Stimulated activated CD4-positive, alpha-beta T cell treated with anti-CD3 and anti-CD28 coated beads, Interleukin-1b, Interleukin-23, amount 100 ng/mL, for 24 hours (primary cell): ENCODE measurements around the gene RAB40C.

Experiments used
- DNase-seq, 4 experiments: peaks; one replicate each; pipeline ENCODE4 v3.0.0-alpha.2; 2020; ENCODE audit warnings: low read depth in 4 of 4, low spot score in 1 of 4

RAB40C gene

DNA sequence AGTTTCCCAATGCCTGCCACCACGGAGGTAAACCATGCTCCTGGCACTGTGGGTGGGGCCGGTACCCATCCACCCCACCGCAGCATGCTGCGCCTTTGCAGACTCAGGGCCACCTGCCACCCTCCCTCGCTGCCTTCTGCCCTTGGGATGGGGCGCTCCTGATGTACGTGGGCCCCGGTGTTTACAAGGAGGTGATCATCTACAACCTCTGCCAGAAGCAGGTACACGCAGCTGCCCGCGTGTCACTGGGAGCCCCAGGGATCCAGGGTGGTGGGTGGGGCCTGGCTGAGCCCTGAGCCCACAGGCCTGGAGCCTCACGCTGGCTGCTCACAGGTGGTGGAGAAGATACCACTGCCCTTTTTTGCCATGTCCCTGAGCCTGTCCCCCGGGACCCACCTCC, 76.7 kb downstream of the RAB40C start:
- no peak for DNase-seq

DNA sequence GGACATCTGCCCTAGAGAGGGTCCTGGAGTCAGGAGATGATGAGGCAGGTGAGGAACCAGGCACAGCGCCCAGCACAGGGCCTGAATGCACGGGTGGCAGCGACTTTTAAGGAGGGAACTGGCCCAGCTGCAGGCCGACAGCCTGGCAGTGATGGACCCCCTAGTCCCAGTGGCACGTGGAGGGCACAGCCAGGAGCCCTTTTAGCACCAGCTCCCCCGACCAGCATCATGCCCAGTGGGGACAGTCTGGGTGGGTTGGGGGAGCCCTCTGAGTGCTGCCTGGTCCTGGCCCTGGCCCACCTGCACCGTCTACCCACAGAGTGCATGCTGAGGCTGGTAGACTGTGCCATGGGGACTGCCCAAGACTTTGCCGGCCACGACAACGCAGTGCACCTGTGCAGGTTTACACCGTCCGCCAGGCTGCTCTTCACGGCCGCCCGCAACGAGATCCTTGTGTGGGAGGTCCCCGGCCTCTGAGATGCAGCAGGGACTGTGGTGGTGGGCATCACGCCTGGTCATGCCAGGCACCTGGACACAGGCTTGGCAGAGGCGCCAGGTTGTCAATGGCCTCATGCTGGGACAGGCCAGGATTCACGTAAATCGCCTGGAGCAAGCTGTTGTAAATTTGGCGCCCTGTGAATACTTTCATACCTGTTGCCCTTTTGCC, 77.4 kb downstream of the RAB40C start:
- DNase-seq = no peak

GRCh38 chr16:667780-668518, 78.1 kb downstream of the RAB40C start, which contains the start of gene RHOT2:
Gene RHOT2, plus strand, starts transcription at chr16:668132. Its CDS starts 68 bp downstream, at chr16:668200.
- DNase-seq = peak; percentile 86 to 91 (median 88)

GRCh38 chr16:668519-669171, 78.8 kb downstream of the RAB40C start:
- DNase-seq = no peak

DNA sequence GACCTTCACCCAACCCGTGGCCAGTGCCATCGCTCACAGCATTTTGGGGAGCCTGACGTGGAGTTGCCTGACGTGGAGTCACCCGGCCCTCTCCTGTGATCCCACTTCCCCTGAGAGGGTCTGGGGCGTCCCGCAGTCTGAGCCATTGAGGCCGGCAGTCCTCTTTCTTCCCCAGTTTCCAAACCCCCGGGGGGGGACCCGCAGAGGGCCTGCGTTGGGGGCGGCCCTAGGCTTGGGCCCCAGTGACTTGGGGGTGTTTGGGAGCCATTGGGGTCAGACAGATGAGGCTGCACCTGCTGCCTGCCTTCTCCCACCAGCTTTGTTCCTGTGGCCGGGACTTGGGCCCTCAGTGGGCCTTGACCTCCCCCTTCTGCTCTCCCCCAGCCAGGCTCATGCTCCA, 79.8 kb downstream of the RAB40C start:
- no peak for DNase-seq

DNA sequence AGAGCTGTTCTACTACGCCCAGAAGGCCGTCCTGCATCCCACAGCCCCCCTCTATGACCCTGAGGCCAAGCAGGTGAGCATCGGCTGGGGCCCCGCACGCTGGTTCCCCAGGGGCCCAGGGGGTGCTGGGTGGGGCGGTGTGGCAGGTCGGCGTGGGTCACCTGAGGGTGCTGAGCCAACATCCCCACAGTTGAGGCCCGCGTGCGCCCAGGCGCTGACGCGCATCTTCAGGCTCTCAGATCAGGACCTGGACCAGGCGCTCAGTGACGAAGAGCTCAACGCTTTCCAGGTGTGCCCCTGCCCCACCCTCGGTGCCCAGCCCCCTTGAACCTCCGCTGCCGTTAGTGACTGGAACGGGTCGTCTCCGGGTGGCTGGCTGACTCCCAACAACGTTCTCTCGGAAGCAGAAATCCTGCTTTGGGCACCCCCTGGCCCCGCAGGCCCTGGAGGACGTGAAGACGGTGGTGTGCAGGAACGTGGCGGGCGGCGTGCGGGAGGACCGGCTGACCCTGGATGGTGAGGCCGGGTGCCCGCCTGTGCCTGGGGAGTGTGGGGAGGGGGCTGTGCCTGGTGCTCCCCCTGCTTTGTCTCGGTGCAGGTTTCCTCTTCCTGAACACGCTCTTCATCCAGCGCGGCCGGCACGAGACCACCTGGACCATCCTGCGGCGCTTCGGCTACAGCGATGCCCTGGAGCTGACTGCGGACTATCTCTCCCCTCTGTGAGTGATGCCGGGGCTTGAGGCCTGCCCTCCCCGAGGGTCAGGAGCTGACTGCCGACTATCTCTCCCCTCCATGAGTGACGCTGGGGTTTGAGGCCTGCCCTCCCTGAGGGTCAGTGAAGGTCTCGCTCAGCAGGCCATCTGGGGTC, 80.9 kb downstream of the RAB40C start:
- no peak for DNase-seq

GRCh38 chr16:671353-672131, 81.7 kb downstream of the RAB40C start:
- DNase-seq = no peak

DNA sequence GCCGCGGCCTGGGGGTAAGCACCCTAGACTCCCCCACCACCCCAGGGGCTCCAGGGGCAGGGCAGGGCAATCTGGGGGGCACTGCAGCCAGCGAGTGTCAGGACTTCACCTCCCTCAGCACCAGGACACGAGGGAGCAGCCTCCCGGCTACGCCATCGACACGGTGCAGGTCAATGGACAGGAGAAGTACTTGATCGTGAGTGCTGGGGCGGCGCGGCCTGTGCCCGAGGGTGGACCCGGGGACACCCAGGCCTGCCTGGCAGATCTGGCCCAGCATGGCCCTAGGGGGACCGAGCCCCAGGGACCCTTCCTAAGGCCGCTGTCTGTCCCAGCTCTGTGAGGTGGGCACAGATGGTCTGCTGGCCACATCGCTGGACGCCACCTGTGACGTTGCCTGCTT, 82.5 kb downstream of the RAB40C start:
- no peak for DNase-seq

- no peak for DNase-seq
Measured at GRCh38 chr16:672851-673250, 83.0 kb downstream of the RAB40C start.

- no peak for DNase-seq
Measured at GRCh38 chr16:673399-673991, 83.6 kb downstream of the RAB40C start.

GRCh38 chr16:674214-674881, 84.5 kb downstream of the RAB40C start:
- no peak for DNase-seq

GRCh38 chr16:674968-675883, 85.4 kb downstream of the RAB40C start, which contains the start of gene RHBDL1:
Gene RHBDL1, plus strand, starts transcription at chr16:675671. Its CDS starts 120 bp downstream, at chr16:675791.
- no peak for DNase-seq

- no peak for DNase-seq
Measured at GRCh38 chr16:675884-676564, 86.2 kb downstream of the RAB40C start.

GRCh38 chr16:676565-676902, 86.7 kb downstream of the RAB40C start:
- no peak for DNase-seq

DNA sequence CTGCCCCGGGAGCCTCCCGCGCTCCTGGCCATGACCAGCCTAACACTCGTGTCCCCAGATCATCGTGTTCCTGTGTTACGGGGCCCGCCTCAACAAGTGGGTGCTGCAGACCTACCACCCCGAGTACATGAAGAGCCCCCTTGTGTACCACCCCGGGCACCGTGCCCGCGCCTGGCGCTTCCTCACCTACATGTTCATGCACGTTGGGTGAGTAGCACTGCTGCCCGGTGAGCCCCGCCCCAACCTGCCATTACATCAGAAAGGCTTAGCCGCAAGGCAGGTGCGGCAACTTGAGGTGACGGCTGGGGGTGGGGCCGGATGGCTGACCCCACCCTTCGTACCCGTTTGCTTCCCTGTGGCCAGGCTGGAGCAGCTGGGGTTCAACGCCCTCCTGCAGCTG, 87.0 kb downstream of the RAB40C start:
- no peak for DNase-seq

DNA sequence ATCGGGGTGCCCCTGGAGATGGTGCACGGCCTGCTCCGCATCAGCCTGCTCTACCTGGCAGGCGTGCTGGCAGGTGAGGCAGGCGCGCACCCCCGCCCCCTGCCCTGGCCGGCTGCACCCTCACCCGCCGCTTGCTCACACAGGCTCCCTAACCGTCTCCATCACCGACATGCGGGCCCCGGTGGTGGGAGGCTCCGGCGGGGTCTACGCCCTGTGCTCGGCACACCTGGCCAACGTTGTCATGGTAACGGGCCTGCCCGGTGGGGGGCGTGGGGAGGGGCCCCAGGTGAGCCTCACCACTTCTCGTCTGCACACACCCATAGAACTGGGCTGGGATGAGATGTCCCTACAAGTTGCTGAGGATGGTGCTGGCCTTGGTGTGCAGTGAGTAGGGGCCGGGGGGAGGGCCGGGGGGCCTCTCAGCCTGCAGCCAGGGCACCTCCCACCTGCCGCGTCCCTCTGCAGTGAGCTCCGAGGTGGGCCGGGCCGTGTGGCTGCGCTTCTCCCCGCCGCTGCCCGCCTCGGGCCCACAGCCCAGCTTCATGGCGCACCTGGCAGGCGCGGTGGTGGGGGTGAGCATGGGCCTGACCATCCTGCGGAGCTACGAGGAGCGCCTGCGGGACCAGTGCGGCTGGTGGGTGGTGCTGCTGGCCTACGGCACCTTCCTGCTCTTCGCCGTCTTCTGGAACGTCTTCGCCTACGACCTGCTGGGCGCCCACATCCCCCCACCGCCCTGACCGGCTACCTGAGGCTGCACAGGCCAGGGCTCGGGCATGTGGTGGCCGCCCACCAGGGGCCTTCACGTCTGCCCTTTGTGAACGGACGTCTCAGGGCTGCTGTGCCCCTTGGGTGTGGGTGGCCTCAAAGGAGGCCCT, 87.7 kb downstream of the RAB40C start:
- DNase-seq = no peak
